NB4 (cell line): ENCODE data around the gene SLC2A9.

Source experiments
- DNase-seq: peaks from one replicate; pipeline ENCODE4 v3.0.0; 2010; ENCODE audit warnings: low read depth
- H3K4me3 ChIP-seq: one replicate; pipeline ENCODE4 v1.5.1; 2011; ENCODE audit warnings: mild to moderate bottlenecking, low read depth, low read length, moderate library complexity
- MYC ChIP-seq: IDR thresholded peaks from 2 replicates; pipeline ENCODE4 v1.6.1; 2011; ENCODE audit warnings: low read depth, low read length
- POLR2A ChIP-seq: IDR thresholded peaks from 2 replicates; pipeline ENCODE4 v1.6.1; 2011; ENCODE audit warnings: mild to moderate bottlenecking; ENCODE audit not compliant: insufficient read length; ENCODE audit errors: extremely low read depth
- TF ChIP-seq, protein P1 (sequence below): IDR thresholded peaks from 2 replicates; pipeline ENCODE4 v1.6.1; 2011; ENCODE audit warnings: low read depth, low read length
- TF ChIP-seq, protein P2 (sequence below): IDR thresholded peaks from one replicate; pipeline ENCODE4 v1.5.1; 2012; ENCODE audit warnings: low read depth, low read length

SLC2A9 gene

DNA sequence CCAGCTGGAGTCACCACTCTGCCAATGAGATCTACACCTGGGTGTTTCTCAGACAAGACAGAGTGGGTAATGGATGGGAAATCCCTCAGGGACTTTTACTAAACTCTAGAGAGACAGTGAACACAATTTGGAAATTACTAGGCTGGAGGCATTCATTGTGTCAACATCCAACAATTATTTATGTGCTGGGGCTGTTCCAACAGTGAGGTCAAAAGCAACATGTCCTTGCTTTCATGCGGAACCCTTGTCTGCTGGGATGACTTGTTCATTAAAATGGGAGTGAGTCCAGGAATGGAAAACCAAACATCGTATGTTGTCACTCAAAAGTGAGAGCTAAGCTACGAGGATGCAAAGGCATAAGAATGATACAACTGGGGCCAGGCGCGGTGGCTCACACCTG, 185.9 kb downstream of the SLC2A9 start:
- TF ChIP-seq MYC (no peak), POLR2A (no peak)
- TF ChIP-seq, protein P1, sequence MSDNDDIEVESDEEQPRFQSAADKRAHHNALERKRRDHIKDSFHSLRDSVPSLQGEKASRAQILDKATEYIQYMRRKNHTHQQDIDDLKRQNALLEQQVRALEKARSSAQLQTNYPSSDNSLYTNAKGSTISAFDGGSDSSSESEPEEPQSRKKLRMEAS = no peak
- TF ChIP-seq, protein P2, sequence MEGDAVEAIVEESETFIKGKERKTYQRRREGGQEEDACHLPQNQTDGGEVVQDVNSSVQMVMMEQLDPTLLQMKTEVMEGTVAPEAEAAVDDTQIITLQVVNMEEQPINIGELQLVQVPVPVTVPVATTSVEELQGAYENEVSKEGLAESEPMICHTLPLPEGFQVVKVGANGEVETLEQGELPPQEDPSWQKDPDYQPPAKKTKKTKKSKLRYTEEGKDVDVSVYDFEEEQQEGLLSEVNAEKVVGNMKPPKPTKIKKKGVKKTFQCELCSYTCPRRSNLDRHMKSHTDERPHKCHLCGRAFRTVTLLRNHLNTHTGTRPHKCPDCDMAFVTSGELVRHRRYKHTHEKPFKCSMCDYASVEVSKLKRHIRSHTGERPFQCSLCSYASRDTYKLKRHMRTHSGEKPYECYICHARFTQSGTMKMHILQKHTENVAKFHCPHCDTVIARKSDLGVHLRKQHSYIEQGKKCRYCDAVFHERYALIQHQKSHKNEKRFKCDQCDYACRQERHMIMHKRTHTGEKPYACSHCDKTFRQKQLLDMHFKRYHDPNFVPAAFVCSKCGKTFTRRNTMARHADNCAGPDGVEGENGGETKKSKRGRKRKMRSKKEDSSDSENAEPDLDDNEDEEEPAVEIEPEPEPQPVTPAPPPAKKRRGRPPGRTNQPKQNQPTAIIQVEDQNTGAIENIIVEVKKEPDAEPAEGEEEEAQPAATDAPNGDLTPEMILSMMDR = no peak
- no peak for DNase-seq
- H3K4me3 ChIP-seq = no peak overlapping the region

DNA sequence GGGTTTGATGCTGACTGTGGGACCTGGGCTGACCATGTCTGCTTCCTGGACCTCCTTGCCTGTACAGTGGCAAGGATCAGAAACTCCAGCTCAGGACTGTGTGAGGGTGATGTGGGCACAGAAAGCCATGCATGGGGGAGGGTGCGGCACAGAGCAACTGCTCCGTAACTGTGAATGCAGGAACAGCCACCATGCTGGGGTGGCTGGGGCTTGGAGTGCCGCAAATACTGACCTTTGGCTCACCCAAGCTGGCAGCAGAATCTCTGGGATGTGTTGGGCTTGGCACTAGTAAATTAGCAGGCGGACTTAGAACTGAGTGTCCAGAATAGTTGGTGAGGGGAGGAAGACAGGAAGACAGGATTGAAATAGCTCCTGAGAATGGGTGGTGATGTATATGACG, 187.9 kb downstream of the SLC2A9 start:
- no peak overlapping the region for H3K4me3 ChIP-seq
- TF ChIP-seq, protein P2 = no peak
- TF ChIP-seq POLR2A (no peak), MYC (no peak)
- TF ChIP-seq, protein P1 = no peak
- DNase-seq = no peak

DNA sequence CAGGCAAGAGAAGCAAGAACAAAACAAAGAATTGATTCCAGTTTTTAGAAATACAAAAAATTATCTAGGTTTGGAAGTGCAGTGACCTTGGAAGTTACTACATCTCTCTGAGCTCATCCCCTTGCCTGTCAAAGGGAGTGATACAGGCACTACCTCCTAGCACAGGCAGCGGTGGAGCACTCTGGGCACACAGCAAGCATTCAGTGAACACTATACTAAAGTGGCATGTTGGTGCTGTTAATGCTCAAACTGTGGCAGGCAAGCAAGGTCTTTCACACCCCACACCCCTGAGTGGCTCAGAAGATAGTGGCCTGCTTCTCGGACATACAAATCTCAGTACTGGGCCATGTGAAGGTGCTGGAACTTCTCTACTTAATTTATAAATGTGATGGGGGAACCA, 188.7 kb downstream of the SLC2A9 start:
- no peak for DNase-seq
- TF ChIP-seq POLR2A (no peak), MYC (no peak)
- TF ChIP-seq, protein P2 = no peak
- TF ChIP-seq, protein P1 = no peak
- H3K4me3 ChIP-seq = no peak overlapping the region

DNA sequence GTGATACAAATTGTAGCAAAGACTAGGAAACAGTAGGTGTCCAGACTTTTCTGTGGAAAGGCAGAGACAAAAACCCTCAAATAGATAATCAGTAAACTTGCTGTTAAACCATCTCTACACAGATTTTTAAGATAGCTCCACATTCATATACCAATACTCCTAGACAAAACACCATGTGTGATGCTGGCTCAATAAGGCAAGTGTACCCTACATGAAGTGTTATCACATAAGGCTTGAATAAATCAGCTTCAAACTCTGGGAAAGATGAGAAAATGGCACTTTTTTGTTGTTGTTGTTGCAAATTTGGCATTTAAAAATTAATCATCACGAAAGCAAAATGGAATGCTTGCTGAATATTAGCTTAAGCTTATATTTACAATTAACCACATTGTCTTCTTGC, 194.7 kb downstream of the SLC2A9 start:
- H3K4me3 ChIP-seq = no peak overlapping the region
- no peak for DNase-seq
- TF ChIP-seq MYC = no peak
- TF ChIP-seq, protein P1 = no peak
- TF ChIP-seq, protein P2 = no peak
- TF ChIP-seq POLR2A = no peak

DNA sequence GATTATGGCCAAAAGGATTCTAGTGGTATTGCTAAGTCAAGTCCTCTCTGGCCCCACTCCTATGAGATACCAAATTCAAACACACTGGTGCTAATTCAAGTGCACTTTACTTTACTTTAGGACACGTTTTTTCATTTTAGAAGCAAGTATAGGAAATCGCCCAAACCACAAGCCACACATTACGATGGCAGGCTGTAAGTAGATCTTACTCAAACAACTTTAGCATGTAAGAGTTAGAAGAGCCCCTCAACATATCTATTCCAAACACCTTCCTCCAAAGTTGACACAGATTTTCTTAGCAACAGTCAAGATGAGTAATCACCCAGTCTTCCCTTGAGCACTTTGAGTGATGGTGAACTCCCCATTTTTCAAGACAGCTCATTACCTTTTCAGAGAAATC, 196.2 kb downstream of the SLC2A9 start:
- TF ChIP-seq, protein P2 = no peak
- no peak for TF ChIP-seq MYC
- TF ChIP-seq, protein P1 = no peak
- TF ChIP-seq POLR2A = no peak
- DNase-seq = no peak

DNA sequence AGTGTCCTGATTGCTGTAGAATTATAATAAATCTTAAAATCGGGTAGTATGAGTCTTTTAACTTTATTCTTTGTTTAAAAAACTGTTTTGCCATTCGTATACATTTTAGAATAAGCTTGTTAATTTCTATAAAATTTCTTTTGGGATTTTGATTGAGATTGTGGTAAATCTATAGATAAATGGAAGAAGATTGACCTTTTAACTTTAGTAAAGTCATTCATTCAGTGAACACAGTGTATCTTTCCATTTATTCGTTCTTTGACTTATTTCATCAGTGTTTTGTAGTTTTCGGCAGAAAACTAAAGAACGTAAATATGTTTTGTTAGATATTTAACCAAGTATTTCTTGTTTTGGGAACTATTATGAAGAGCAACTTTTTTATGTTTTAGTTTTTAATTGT, 201.0 kb downstream of the SLC2A9 start:
- no peak overlapping the region for H3K4me3 ChIP-seq
- no peak for DNase-seq
- TF ChIP-seq MYC (no peak), POLR2A (no peak)
- TF ChIP-seq, protein P1 = no peak
- TF ChIP-seq, protein P2 = no peak

More for the DNA sequence above, 196.2 kb downstream of the SLC2A9 start:
- no peak overlapping the region for H3K4me3 ChIP-seq
